Stimulated activated naive CD8-positive, alpha-beta T cell treated with anti-CD3 and anti-CD28 coated beads, Interleukin-15, Interleukin-2, amounts not matched to agents 100 U/mL and 50 U/mL, for 24 hours (primary cell): ENCODE measurements around the gene FMO1.
"Not testable (repeated sequence)": the region's sequence is repeated elsewhere in the genome, so short reads cannot be mapped to it uniquely, and the experiment has no call there.

Source experiments
- ATAC-seq: fragments of 150-1000 bp; cut with Tn5 transposase; one replicate; pipeline ENCODE4 v1.10.0; 2021
- DNase-seq: peaks from one replicate; pipeline ENCODE4 v3.0.0; 2021

FMO1 gene

DNA sequence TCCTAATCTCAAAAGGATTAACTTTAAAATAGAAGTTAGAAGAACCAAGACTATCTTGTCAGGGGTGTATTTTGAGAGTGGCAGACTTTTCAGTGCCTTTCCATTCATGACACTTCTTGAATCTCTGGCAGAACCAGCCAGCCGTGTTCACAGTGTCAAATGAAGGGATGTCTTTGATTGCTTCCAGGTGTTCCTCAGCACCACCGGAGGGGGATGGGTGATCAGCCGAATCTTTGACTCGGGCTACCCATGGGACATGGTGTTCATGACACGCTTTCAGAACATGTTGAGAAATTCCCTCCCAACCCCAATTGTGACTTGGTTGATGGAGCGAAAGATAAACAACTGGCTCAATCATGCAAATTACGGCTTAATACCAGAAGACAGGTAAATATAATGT is 32.3 kb downstream of the FMO1 start:
- DNase-seq (no peak), ATAC-seq (no peak)

- DNase-seq (no peak), ATAC-seq (no peak)
Measured at GRCh38 chr1:171286032-171286705, 37.9 kb downstream of the FMO1 start.

DNA sequence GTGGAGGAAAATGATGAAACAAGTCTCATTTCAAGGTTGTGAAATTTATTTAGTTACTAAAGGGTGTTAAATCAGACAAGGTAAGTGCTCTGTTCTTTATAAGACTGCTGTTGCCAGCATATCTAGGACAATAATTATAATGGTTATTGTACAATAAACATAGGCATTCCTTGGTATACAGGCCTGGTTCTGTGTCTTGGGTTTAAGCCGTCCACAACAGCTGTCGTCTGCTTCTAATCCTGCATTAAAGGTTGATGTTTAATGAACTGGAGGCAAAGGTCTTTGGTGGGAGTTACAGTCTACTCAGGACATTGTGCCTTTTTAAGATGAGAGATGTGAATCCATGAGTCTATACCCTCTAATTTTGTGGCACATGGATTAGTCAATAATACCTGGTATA is 42.3 kb downstream of the FMO1 start:
- no peak for DNase-seq

DNA sequence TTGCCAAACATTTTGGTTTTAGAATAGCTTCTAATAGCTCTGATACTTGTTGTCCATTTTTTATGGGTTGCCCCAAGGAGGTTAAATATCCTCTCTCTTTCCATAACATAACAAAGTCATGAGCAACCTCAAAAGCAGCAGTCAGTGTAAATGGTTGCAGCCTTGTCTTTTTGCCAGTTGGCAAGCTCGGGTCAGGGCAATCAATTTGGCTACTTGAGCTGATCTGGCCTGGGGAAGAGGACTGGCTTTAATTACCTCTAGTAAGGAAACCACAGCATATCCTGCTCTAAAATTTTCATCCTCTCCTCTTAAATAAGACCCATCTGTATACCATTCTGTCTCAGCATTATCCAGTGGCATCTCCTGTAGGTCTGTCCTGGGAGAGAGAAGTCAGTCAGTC is 44.5 kb downstream of the FMO1 start:
- ATAC-seq (no peak), DNase-seq (no peak)

More for the DNA sequence above, 42.3 kb downstream of the FMO1 start:
- no peak for ATAC-seq

DNA sequence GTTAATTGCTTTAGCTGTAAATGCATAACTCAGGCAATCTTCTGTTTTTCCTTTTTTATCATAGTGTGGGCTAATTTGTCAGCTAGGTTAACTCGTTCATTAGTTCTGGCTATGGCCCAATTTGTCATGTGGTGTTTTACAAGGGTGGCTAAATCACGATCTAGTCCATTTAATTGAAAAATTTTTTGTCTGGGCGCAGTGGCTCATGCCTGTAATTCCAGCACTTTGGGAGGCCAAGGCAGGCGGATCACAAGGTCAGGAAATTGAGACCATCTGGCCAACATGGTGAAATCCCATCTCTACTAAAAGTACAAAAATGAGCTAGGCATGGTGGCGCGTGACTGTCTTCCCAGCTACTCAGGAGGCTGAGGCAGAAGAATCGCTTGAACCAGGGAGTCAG is 47.1 kb downstream of the FMO1 start:
- not testable (repeated sequence) for DNase-seq, ATAC-seq

GRCh38 chr1:171295821-171296220 is 47.5 kb downstream of the FMO1 start:
- ATAC-seq (no peak), DNase-seq (no peak)

GRCh38 chr1:171296897-171297296 is 48.6 kb downstream of the FMO1 start:
- ATAC-seq (no peak), DNase-seq (no peak)

GRCh38 chr1:171298696-171299095 is 50.4 kb downstream of the FMO1 start:
- ATAC-seq, result no peak
- no peak for DNase-seq

DNA sequence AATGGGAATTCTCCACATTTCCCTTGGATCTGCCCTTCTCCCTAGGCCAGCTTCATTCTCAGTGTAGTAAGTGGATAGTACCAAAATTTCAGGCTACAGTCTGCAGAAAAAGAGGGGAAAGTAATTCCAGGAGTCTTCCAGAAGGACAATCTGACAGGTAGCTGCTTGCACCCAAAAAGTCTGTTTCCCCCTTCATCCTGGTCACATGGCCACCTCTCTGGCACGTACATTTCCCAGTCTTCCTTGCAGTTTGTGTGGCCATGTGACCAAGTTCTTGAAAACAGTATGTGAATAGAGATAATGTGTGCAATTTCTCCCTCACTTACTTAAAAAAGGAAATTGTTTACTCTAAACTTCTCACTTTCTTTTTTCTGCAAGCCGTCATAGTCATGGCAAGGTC is 51.0 kb downstream of the FMO1 start:
- ATAC-seq (no peak), DNase-seq (no peak)

DNA sequence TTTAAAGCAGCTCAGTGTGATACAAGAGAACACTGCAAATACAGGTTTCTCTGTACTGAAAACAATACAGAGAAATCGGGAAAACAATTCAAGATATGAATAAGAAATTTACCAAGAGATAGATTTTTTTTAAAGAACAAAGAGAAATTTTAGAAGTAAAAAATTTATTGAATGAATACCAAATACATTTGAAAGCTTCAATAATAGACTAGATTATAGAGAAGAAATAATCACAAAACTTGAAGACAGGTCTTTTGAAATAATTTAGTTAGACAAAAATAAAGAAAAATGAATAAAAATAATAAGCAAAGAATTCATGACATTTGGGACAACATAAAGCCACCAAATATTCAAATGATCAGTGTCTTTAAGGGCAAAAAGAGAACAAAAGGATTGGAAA is 52.1 kb downstream of the FMO1 start:
- no peak for ATAC-seq
- DNase-seq, result no peak

DNA sequence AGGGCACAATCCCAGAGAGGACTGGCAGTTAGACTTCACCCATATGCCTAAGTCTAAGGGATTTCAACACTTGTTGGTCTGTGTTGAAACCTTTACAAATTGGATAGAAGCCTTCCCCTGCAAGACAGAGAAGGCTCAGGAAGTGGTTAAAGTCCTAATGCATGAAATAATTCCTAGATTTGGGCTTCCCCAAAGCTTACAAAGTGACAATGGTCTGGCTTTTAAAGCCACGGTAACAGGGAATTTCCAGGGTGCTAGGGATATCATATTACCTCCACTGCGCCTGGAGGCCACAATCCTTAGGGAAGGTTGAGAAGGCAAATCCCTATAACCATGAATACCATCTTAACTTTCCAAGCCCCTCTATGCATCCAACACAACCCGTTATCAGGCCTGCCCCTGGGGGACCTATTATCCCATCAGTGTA is 62.4 kb downstream of the FMO1 start:
- DNase-seq (no peak), ATAC-seq (no peak)

GRCh38 chr1:171311771-171312558 is 63.7 kb downstream of the FMO1 start:
- no peak for ATAC-seq
- DNase-seq, result no peak

GRCh38 chr1:171313319-171313834 is 65.1 kb downstream of the FMO1 start:
- DNase-seq (no peak), ATAC-seq (peak; percentile 2)

DNA sequence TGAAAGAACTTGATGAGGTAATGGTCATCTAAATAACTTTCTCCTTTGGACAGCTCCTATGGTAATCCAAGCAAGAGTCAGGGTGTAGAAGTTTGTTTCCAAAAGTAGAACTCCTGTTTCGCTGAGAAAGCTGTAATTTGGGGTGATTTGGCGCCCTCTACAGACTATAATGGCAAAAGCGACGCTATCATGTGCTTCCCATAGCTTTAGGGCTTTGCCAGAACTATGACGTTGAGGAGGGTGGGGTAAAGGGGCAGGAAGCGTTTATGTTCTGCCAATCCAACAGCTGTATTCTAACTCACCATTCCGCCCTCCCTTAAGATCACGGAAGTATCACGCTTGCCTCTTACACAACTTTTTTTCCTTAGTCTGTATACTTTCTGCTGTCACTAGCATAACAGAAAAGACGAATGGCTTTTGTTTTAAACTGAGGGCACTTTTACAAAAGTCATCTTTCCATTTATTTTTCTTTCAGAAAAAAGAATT is 65.6 kb downstream of the FMO1 start, which contains the start of gene FMO4:
Gene FMO4 (plus strand): TSS at position 349 of the 486 bp plus-strand sequence. CDS start 5,643 bp downstream, outside the sequence.
- peak; percentile 100 for ATAC-seq
- DNase-seq, result peak; percentile 75

DNA sequence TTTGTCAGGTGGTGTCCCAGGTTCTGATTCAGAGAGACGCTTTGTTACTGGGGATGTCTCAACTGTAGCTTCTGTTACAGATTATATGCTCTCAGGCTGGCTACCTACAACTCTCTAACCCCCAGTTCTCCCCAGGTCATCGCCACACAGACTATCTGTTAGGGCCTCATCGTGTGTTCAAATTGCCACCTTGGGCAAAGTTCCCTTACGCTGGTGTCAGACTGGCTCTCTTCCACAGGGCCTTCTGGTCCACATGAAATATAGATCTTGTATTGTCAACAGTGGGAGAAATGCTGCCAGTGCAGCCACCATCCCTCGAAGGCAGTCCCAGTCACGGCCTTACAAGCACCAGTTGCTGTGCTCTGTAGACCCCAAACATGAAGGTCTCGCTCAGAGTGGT is 81.0 kb downstream of the FMO1 start:
- no peak for ATAC-seq
- no peak for DNase-seq

- no peak for ATAC-seq
- DNase-seq, result no peak
Measured at GRCh38 chr1:171334024-171334640, 85.8 kb downstream of the FMO1 start.
